Ascending aorta (tissue), 2 donors: Measurements from ENCODE around the gene C6orf120. TPM values are rescaled to one million over a fixed set of nuclear protein-coding genes. Genes with fewer than 3 reads are reported as not detected.

Source experiments
- DNase-seq, 2 donors: peaks; one replicate each; pipeline ENCODE4 v3.0.0-alpha.2; 2019; ENCODE audit warnings: low spot score in 2 of 2
- H3K27ac ChIP-seq, 2 donors: fragments of 200-600 bp; sonication (generic); one replicate each; pipeline ENCODE4 v1.5.1; 2016 to 2017; ENCODE audit warnings: mild to moderate bottlenecking in 1 of 2
- H3K27me3 ChIP-seq: fragments of 200-600 bp; sonication (generic); one replicate; pipeline ENCODE4 v1.5.1; 2017
- H3K36me3 ChIP-seq, 2 donors: fragments of 200-600 bp; sonication (generic); one replicate each; pipeline ENCODE4 v1.5.1; 2016
- H3K4me1 ChIP-seq, 2 donors: fragments of 200-600 bp; sonication (generic); one replicate each; pipeline ENCODE4 v1.5.1; 2016 to 2017; ENCODE audit warnings: mild to moderate bottlenecking in 1 of 2
- H3K4me3 ChIP-seq, 2 donors: fragments of 200-600 bp; sonication (generic); one replicate each; pipeline ENCODE4 v1.5.1; 2016 to 2017; ENCODE audit warnings: mild to moderate bottlenecking in 1 of 2
- H3K9me3 ChIP-seq, 2 donors: fragments of 200-600 bp; sonication (generic); one replicate each; pipeline ENCODE4 v1.5.1; 2016
- CTCF ChIP-seq, 3 experiments: fragments of 200-600 bp in 2 of 3; fragments of 450-650 bp in 1 of 3; sonication (generic) in 2 of 3; IDR thresholded peaks; one replicate each; pipeline ENCODE4 v1.5.1; 2016 to 2019; ENCODE audit warnings: antibody characterized with exemption in 3 of 3, mild to moderate bottlenecking in 1 of 3, moderate library complexity in 1 of 3
- intact Hi-C: fragments of 100-400 bp; cut with DNase I; formaldehyde crosslinking; loops from one replicate; pipeline ENCODE4 v1.15.1; 2023
- total RNA-seq: library from RNA; depleted of rRNA; stranded (reverse); fragments of >200 nt; gene quantifications from one replicate; pipeline ENCODE4 v1.1.0, GENCODE V29; 2016

C6orf120 gene
- total RNA-seq, 1 donor from 2014 or later, result 36.2 TPM

- intact Hi-C loops, result no loop called here
- Histone ChIP-seq H3K4me3 (no peak overlapping the region), H3K4me1 (no peaks in the 10 kb centered on the region), H3K27me3 (no peaks in the 10 kb centered on the region), H3K9me3 (no peaks in the 10 kb centered on the region), H3K36me3 (peaks cover 12 to 50% of the 10 kb centered on the region in 2 donors), H3K27ac (no peak overlapping the region)
- no peak for TF ChIP-seq CTCF (IDR thresholded peaks at IDR 0.05)
- DNase-seq, result no peak
Observed at GRCh38 chr6:169664227-169664626, 37.7 kb upstream of the C6orf120 start.

- DNase-seq, result no peak
- intact Hi-C loops, result no loop called here
- Histone ChIP-seq H3K27me3 (no peaks in the 10 kb centered on the region), H3K36me3 (peaks cover 12 to 42% of the 10 kb centered on the region in 2 donors), H3K9me3 (no peaks in the 10 kb centered on the region), H3K4me3 (no peak overlapping the region), H3K27ac (no peak overlapping the region), H3K4me1 (no peaks in the 10 kb centered on the region)
- no peak for TF ChIP-seq CTCF (IDR thresholded peaks at IDR 0.05)
Observed at GRCh38 chr6:169665289-169665688, 36.6 kb upstream of the C6orf120 start.

- no peak for TF ChIP-seq CTCF (IDR thresholded peaks at IDR 0.05)
- peaks cover 17 to 36% of the 10 kb centered on the region in 2 donors for H3K36me3 ChIP-seq
- intact Hi-C loops, result no loop called here
Observed at GRCh38 chr6:169666441-169666840, 35.5 kb upstream of the C6orf120 start.

GRCh38 chr6:169667716-169668115, 34.2 kb upstream of the C6orf120 start:
- no peak for TF ChIP-seq CTCF (IDR thresholded peaks at IDR 0.05)
- no peaks in the 10 kb centered on the region for H3K9me3 ChIP-seq
- no peaks in the 10 kb centered on the region for H3K27me3 ChIP-seq
- no peaks in the 10 kb centered on the region for H3K4me1 ChIP-seq
- H3K27ac ChIP-seq, result no peak overlapping the region
- H3K4me3 ChIP-seq, result no peak overlapping the region
- DNase-seq, result no peak
- intact Hi-C loops, result no loop called here
- H3K36me3 ChIP-seq, result peaks cover 24 to 44% of the 10 kb centered on the region in 2 donors

More at GRCh38 chr6:169666441-169666840, 35.5 kb upstream of the C6orf120 start:
- Histone ChIP-seq H3K4me1 (no peaks in the 10 kb centered on the region), H3K9me3 (no peaks in the 10 kb centered on the region), H3K27ac (no peak overlapping the region), H3K4me3 (no peak overlapping the region), H3K27me3 (no peaks in the 10 kb centered on the region)
- no peak for DNase-seq

- Histone ChIP-seq H3K36me3 (peaks cover 24 to 40% of the 10 kb centered on the region in 2 donors), H3K27me3 (no peaks in the 10 kb centered on the region), H3K4me3 (no peak overlapping the region), H3K9me3 (no peaks in the 10 kb centered on the region), H3K27ac (no peak overlapping the region), H3K4me1 (no peaks in the 10 kb centered on the region)
- intact Hi-C loops, result no loop called here
- no peak for TF ChIP-seq CTCF (IDR thresholded peaks at IDR 0.05)
- DNase-seq, result no peak
Observed at GRCh38 chr6:169668203-169668847, 33.6 kb upstream of the C6orf120 start.
